HTERT RPE-1 (cell line): Measurements from ENCODE around the gene DIS3L2.

Experiments used
- in situ Hi-C: fragments of 300-500 bp; cut with MboI; formaldehyde crosslinking; loops from 4 replicates; pipeline ENCODE4 v1.14.3; 2020; ENCODE audit warnings: low sequenced_read_pairs

The DIS3L2 gene

GRCh38 chr2:232052591-232052990 is 91.1 kb downstream of the DIS3L2 start:
- in situ Hi-C loops, result no loop called here

- in situ Hi-C loops, result no loop called here
Measured at GRCh38 chr2:232053777-232054176, 92.3 kb downstream of the DIS3L2 start.

GRCh38 chr2:232058063-232058877 is 96.8 kb downstream of the DIS3L2 start:
- in situ Hi-C loops, result no loop called here

- in situ Hi-C loops, result no loop called here
Measured at GRCh38 chr2:232058931-232059330, 97.4 kb downstream of the DIS3L2 start.

- in situ Hi-C loops, result no loop called here
Measured at GRCh38 chr2:232061265-232061664, 99.8 kb downstream of the DIS3L2 start.

- in situ Hi-C loops, result no loop called here
Measured at GRCh38 chr2:232073026-232073425, 111.5 kb downstream of the DIS3L2 start.

GRCh38 chr2:232073699-232074098 is 112.2 kb downstream of the DIS3L2 start:
- in situ Hi-C loops, result no loop called here

- in situ Hi-C loops, result no loop called here
Measured at GRCh38 chr2:232075080-232075479, 113.6 kb downstream of the DIS3L2 start.

GRCh38 chr2:232075859-232076258 is 114.3 kb downstream of the DIS3L2 start:
- in situ Hi-C loops, result no loop called here

GRCh38 chr2:232076272-232076671 is 114.8 kb downstream of the DIS3L2 start:
- in situ Hi-C loops, result no loop called here

GRCh38 chr2:232076736-232077135 is 115.2 kb downstream of the DIS3L2 start:
- in situ Hi-C loops, result no loop called here

GRCh38 chr2:232085164-232085563 is 123.7 kb downstream of the DIS3L2 start:
- in situ Hi-C loops, result no loop called here

GRCh38 chr2:232085826-232086425 is 124.4 kb downstream of the DIS3L2 start:
- in situ Hi-C loops, result no loop called here

GRCh38 chr2:232088771-232089170 is 127.3 kb downstream of the DIS3L2 start:
- in situ Hi-C loops, result no loop called here

- in situ Hi-C loops, result no loop called here
Measured at GRCh38 chr2:232094201-232094600, 132.7 kb downstream of the DIS3L2 start.

- in situ Hi-C loops, result no loop called here
Measured at GRCh38 chr2:232094883-232095282, 133.4 kb downstream of the DIS3L2 start.

GRCh38 chr2:232097260-232097659 is 135.7 kb downstream of the DIS3L2 start:
- in situ Hi-C loops, result no loop called here

- in situ Hi-C loops, result no loop called here
Measured at GRCh38 chr2:232097758-232098157, 136.2 kb downstream of the DIS3L2 start.

GRCh38 chr2:232102380-232102779 is 140.9 kb downstream of the DIS3L2 start:
- in situ Hi-C loops, result no loop called here

- in situ Hi-C loops, result no loop called here
Measured at GRCh38 chr2:232103140-232103737, 141.7 kb downstream of the DIS3L2 start.

GRCh38 chr2:232104076-232104646 is 142.6 kb downstream of the DIS3L2 start:
- in situ Hi-C loops, result no loop called here

- in situ Hi-C loops, result no loop called here
Measured at GRCh38 chr2:232111551-232111950, 150.0 kb downstream of the DIS3L2 start.
